ENCODE results near the gene CKAP5. TPM values are rescaled to one million over a fixed set of nuclear protein-coding genes. Genes with fewer than 3 reads are reported as not detected.

CKAP5 gene
- total RNA-seq, 1 experiment from 2014 or later = 190 TPM

GRCh38 chr11:46762248-46762647 is 83.8 kb downstream of the CKAP5 start:
- H2BK20ac ChIP-seq (ENCODE audit: low read depth, low read length, poor library complexity, severe bottlenecking) = no peak overlapping the region
- H3K27me3 ChIP-seq (ENCODE audit: insufficient read depth, low read length) = no peaks in the 10 kb centered on the region
- H3K79me1 ChIP-seq (ENCODE audit: insufficient read depth, low read depth, low read length, poor library complexity, severe bottlenecking) = no peaks in the 10 kb centered on the region
- H2BK5ac ChIP-seq (ENCODE audit: insufficient read length, low read length) = no peak overlapping the region
- no peaks in the 10 kb centered on the region for H3K9me3 ChIP-seq (ENCODE audit: control insufficient read depth, low read depth, low read length)
- no peak overlapping the region for H2BK12ac ChIP-seq (ENCODE audit: insufficient read length, low read depth, low read length)
- no peak overlapping the region for H3K9ac ChIP-seq (ENCODE audit: extremely low read depth, insufficient read length, low read length)
- peaks cover 42 to 83% (median 83%) of the 10 kb centered on the region in 3 experiments; a peak in 6 of 7 replicates for H3K36me3 Mint-ChIP-seq (ENCODE audit: insufficient read depth in 1 of 3, low read depth in 3 of 3)
- H3K56ac ChIP-seq (ENCODE audit: insufficient read length, low read depth, low read length) = no peak overlapping the region
- no peak overlapping the region for H4K8ac ChIP-seq (replicated peaks; ENCODE audit: insufficient read length, low read depth, low read length)
- H3K4me2 ChIP-seq (ENCODE audit: insufficient read depth, insufficient read length, low read length) = no peak overlapping the region
- H3K4me1 Mint-ChIP-seq = peaks cover 16 to 18% of the 10 kb centered on the region in 2 experiments
- H3K14ac ChIP-seq (ENCODE audit: insufficient read depth, low read length) = no peak overlapping the region
- H2BK15ac ChIP-seq (ENCODE audit: low read depth, low read length) = no peak overlapping the region
- no peaks in the 10 kb centered on the region for H4K20me1 ChIP-seq (ENCODE audit: control insufficient read depth, insufficient read depth, insufficient read length)
- no peak overlapping the region for H4K5ac ChIP-seq (ENCODE audit: insufficient read length, low read depth, low read length)
- DNase-seq = no peak
- no peak overlapping the region for H3K27ac Mint-ChIP-seq
- no peak overlapping the region for H3K27ac ChIP-seq (ENCODE audit: insufficient read length, low read depth, low read length)
- no peak overlapping the region for H4K91ac ChIP-seq (ENCODE audit: insufficient read length, low read depth, low read length)
- no peak overlapping the region for H2AFZ ChIP-seq (ENCODE audit: low read length)
- no peak overlapping the region for H2BK120ac ChIP-seq (ENCODE audit: low read depth, low read length, poor library complexity, severe bottlenecking)
- H3K18ac ChIP-seq (ENCODE audit: insufficient read length, low read depth, low read length) = no peak overlapping the region
- no peaks in the 10 kb centered on the region for H3K27me3 Mint-ChIP-seq (ENCODE audit: low read depth)
- no peak overlapping the region for H2AK5ac ChIP-seq (ENCODE audit: insufficient read length, low read length)
- no peak overlapping the region for H3K23ac ChIP-seq (ENCODE audit: insufficient read length, low read depth, low read length)
- no peaks in the 10 kb centered on the region for H3K9me3 Mint-ChIP-seq
- H3K23me2 ChIP-seq (ENCODE audit: insufficient read length, low read depth, low read length, poor library complexity, severe bottlenecking) = no peaks in the 10 kb centered on the region
- TF ChIP-seq CTCF (conservative IDR thresholded peaks at IDR 0.05) = no peak
- no peak overlapping the region for H3K4ac ChIP-seq (ENCODE audit: low read depth, low read length)
- no peaks in the 10 kb centered on the region for H3K79me2 ChIP-seq (ENCODE audit: insufficient read depth, low read length)
- H3K4me3 Mint-ChIP-seq = no peak overlapping the region
- H3K4me1 ChIP-seq (ENCODE audit: insufficient read depth, low read length) = no peaks in the 10 kb centered on the region
- no peak overlapping the region for H3T11ph ChIP-seq (ENCODE audit: low read length)
